B cell (primary cell): ENCODE measurements around the gene SHC3.

ENCODE experiments used
- CTCF ChIP-seq: fragments of 200-600 bp; IDR thresholded peaks from one replicate; pipeline ENCODE4 v1.8.0; 2022; ENCODE audit warnings: antibody characterized with exemption, mild to moderate bottlenecking
- EZH2 ChIP-seq: IDR thresholded peaks from 2 replicates; pipeline ENCODE4 v1.6.1; 2012; ENCODE audit warnings: borderline replicate concordance, low read depth, mild to moderate bottlenecking, moderate library complexity, low read length; ENCODE audit not compliant: insufficient read depth, poor library complexity, severe bottlenecking

GRCh38 chr9:89008055-89008743 is 170.4 kb downstream of the SHC3 start:
- no peak for TF ChIP-seq EZH2
- no peak for TF ChIP-seq CTCF
